Parathyroid adenoma (tissue), 2 donors: ENCODE results near the gene GALNT16.

Experiments
- H2AFZ ChIP-seq: fragments of 300-600 bp; sonication (generic); one replicate; pipeline ENCODE4 v1.7.0; 2017; ENCODE audit warnings: antibody characterized with exemption, mild to moderate bottlenecking
- H3K27ac ChIP-seq: fragments of 300-600 bp; sonication (generic); one replicate; pipeline ENCODE4 v1.7.0; 2017
- H3K27me3 ChIP-seq: fragments of 300-600 bp; sonication (generic); one replicate; pipeline ENCODE4 v1.7.0; 2017; ENCODE audit warnings: low read length; ENCODE audit not compliant: control insufficient read depth, insufficient read depth
- H3K36me3 ChIP-seq: fragments of 300-600 bp; sonication (generic); one replicate; pipeline ENCODE4 v1.7.0; 2017; ENCODE audit warnings: low read length; ENCODE audit not compliant: control insufficient read depth, insufficient read depth
- H3K4me1 ChIP-seq: fragments of 300-600 bp; sonication (generic); one replicate; pipeline ENCODE4 v1.7.0; 2017; ENCODE audit warnings: control low read depth
- H3K4me2 ChIP-seq: fragments of 300-600 bp; sonication (generic); one replicate; pipeline ENCODE4 v1.7.0; 2017; ENCODE audit warnings: low read length
- H3K4me3 ChIP-seq: fragments of 300-600 bp; sonication (generic); one replicate; pipeline ENCODE4 v1.7.0; 2017; ENCODE audit warnings: low read depth, low read length
- H3K79me2 ChIP-seq: fragments of 300-600 bp; sonication (generic); one replicate; pipeline ENCODE4 v1.7.0; 2017; ENCODE audit warnings: control low read depth
- H3K9ac ChIP-seq: fragments of 300-600 bp; sonication (generic); one replicate; pipeline ENCODE4 v1.7.0; 2017; ENCODE audit warnings: mild to moderate bottlenecking
- H3K9me3 ChIP-seq: fragments of 300-600 bp; sonication (generic); one replicate; pipeline ENCODE4 v1.7.0; 2017; ENCODE audit warnings: low read length; ENCODE audit not compliant: control insufficient read depth
- TF ChIP-seq, protein P1 (sequence below): fragments of 300-600 bp; sonication (generic); IDR thresholded peaks from one replicate; pipeline ENCODE4 v1.7.0; 2017; ENCODE audit warnings: antibody characterized with exemption, mild to moderate bottlenecking
- donor health status: primary hyperparathyroidism.

GALNT16 gene

DNA sequence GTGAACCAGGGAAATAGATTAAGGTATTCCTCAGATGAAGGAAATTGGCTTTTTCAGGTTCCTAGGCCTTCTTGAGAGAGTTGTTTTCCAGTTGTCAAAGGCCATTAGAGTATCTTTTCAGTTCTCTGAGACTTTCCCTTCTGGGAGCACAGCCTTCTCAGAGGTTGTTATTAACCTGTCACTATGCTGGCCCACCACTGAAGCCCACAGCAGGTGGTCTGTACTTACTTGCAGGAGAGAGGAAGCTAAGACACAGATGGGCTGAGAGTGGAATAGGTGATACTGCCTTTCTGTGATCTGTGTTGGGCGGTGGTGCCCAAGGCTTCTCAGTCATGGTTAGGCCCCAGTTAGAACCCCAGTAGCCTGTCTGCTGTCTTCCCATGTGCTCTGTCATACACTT lies 22.8 kb upstream of the GALNT16 start:
- H3K4me3 ChIP-seq, result no peak overlapping the region
- H3K9ac ChIP-seq, result no peak overlapping the region
- no peaks in the 10 kb centered on the region for H3K79me2 ChIP-seq
- H3K9me3 ChIP-seq, result no peaks in the 10 kb centered on the region
- no peak overlapping the region for H2AFZ ChIP-seq
- H3K27me3 ChIP-seq, result no peaks in the 10 kb centered on the region
- H3K27ac ChIP-seq, result no peak overlapping the region
- H3K4me1 ChIP-seq, result no peaks in the 10 kb centered on the region
- no peak overlapping the region for H3K4me2 ChIP-seq
- TF ChIP-seq, protein P1, sequence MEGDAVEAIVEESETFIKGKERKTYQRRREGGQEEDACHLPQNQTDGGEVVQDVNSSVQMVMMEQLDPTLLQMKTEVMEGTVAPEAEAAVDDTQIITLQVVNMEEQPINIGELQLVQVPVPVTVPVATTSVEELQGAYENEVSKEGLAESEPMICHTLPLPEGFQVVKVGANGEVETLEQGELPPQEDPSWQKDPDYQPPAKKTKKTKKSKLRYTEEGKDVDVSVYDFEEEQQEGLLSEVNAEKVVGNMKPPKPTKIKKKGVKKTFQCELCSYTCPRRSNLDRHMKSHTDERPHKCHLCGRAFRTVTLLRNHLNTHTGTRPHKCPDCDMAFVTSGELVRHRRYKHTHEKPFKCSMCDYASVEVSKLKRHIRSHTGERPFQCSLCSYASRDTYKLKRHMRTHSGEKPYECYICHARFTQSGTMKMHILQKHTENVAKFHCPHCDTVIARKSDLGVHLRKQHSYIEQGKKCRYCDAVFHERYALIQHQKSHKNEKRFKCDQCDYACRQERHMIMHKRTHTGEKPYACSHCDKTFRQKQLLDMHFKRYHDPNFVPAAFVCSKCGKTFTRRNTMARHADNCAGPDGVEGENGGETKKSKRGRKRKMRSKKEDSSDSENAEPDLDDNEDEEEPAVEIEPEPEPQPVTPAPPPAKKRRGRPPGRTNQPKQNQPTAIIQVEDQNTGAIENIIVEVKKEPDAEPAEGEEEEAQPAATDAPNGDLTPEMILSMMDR, result no peak
- no peaks in the 10 kb centered on the region for H3K36me3 ChIP-seq

- Histone ChIP-seq H3K36me3 (no peaks in the 10 kb centered on the region), H2AFZ (no peak overlapping the region), H3K9me3 (no peaks in the 10 kb centered on the region), H3K79me2 (no peaks in the 10 kb centered on the region), H3K9ac (no peak overlapping the region), H3K27me3 (no peaks in the 10 kb centered on the region), H3K4me1 (no peaks in the 10 kb centered on the region), H3K27ac (no peak overlapping the region), H3K4me2 (no peak overlapping the region), H3K4me3 (no peak overlapping the region)
- TF ChIP-seq, protein P1, result no peak
Observed at GRCh38 chr14:69237584-69237983, 22.4 kb upstream of the GALNT16 start.

GRCh38 chr14:69238883-69239282 lies 21.1 kb upstream of the GALNT16 start:
- Histone ChIP-seq H3K4me1 (no peaks in the 10 kb centered on the region), H3K27ac (no peak overlapping the region), H3K36me3 (no peaks in the 10 kb centered on the region), H3K9ac (no peak overlapping the region), H3K4me3 (no peak overlapping the region), H3K79me2 (no peaks in the 10 kb centered on the region), H3K4me2 (no peak overlapping the region), H2AFZ (no peak overlapping the region), H3K9me3 (no peaks in the 10 kb centered on the region), H3K27me3 (no peaks in the 10 kb centered on the region)
- TF ChIP-seq, protein P1, result no peak

DNA sequence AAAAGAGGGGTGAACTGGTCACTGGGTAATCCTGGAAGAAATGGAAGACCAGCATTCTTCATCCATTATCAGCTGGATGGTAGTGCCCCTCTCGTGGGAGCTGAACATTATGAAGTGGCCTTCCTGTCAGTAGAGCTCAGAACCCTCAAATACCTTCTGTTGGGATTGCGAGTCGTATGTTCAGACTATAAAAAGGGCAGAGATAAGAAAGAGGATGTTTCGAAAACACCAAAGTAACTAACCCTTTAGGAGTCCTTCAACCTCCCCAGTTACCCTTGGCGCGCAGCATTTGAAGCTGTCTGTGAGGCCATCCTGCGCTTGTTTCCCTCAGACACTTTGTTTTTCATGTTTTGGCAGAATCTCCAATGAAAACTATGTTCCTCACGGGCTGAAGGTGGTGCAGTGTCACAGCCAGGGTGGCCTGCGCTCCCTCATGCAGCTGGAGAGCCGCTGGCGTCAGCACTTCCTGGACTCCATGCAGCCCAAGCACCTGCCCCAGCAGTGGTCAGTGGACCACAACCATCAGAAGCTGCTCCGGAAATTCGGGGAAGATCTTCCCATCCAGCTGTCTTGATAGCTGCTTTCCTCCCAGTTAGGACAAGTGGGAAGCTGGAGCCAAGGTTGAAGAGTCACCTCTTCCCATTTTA lies 19.3 kb upstream of the GALNT16 start:
- no peak overlapping the region for H3K9ac ChIP-seq
- H3K4me2 ChIP-seq, result no peak overlapping the region
- H3K79me2 ChIP-seq, result no peaks in the 10 kb centered on the region
- no peaks in the 10 kb centered on the region for H3K36me3 ChIP-seq
- H3K4me3 ChIP-seq, result no peak overlapping the region
- H3K27ac ChIP-seq, result no peak overlapping the region
- no peaks in the 10 kb centered on the region for H3K27me3 ChIP-seq
- H2AFZ ChIP-seq, result no peak overlapping the region
- TF ChIP-seq, protein P1, result no peak
- H3K9me3 ChIP-seq, result no peaks in the 10 kb centered on the region
- no peaks in the 10 kb centered on the region for H3K4me1 ChIP-seq

- no peaks in the 10 kb centered on the region for H3K9me3 ChIP-seq
- no peaks in the 10 kb centered on the region for H3K79me2 ChIP-seq
- H3K9ac ChIP-seq, result no peak overlapping the region
- no peak overlapping the region for H3K27ac ChIP-seq
- no peaks in the 10 kb centered on the region for H3K36me3 ChIP-seq
- no peaks in the 10 kb centered on the region for H3K4me1 ChIP-seq
- TF ChIP-seq, protein P1, result no peak
- H3K4me3 ChIP-seq, result no peak overlapping the region
- H2AFZ ChIP-seq, result no peak overlapping the region
- H3K27me3 ChIP-seq, result no peaks in the 10 kb centered on the region
- H3K4me2 ChIP-seq, result no peak overlapping the region
Observed at GRCh38 chr14:69241577-69241976, 18.4 kb upstream of the GALNT16 start.
